HCT116 (cell line): ENCODE data around the gene OSTM1. TPM values are rescaled to one million over a fixed set of nuclear protein-coding genes. Genes with fewer than 3 reads are reported as not detected.

Experiments
- ATAC-seq: fragments of 200-7000 bp; cut with Tn5 transposase; 2 replicates; pipeline ENCODE4 v1.9.1; 2020; ENCODE audit warnings: mild to moderate bottlenecking, moderate library complexity
- BruUV-seq: library from RNA; stranded (reverse); fragments of 400-500 nt; replicated peaks from 2 replicates; lab custom pipeline; 2021; lab: Mats Ljungman, UMichigan
- CTCF ChIA-PET: fragments of 300-600 bp; sonication (Branson Sonifier 250); formaldehyde crosslinking; loops from one replicate; lab custom pipeline; 2021; ENCODE audit warnings: antibody characterized with exemption; lab: Charles Lee
- POLR2A ChIA-PET: fragments of 300-600, 350-600 bp; sonication (Branson Sonifier 250); formaldehyde crosslinking; loops from one replicate; lab custom pipeline; 2021; ENCODE audit warnings: antibody characterized with exemption; lab: Charles Lee
- RAD21 ChIA-PET, 2 experiments: fragments of 300-600 bp; sonication (Branson Sonifier 250); formaldehyde crosslinking; loops; one replicate each; lab custom pipeline; 2023; ENCODE audit warnings: low total read pairs in 2 of 2; ENCODE audit not compliant: uncharacterized antibody in 2 of 2, unreplicated experiment in 2 of 2, low non-redundant PET in 1 of 2; lab: Charles Lee
- DNase-seq: peaks from one replicate; pipeline ENCODE4 v3.0.0-alpha.2; 2010; ENCODE audit warnings: low read depth, low spot score
- H2AFZ ChIP-seq: fragments of 200-600 bp; shearing (Covaris generic), sonication (generic); 2 replicates; pipeline ENCODE4 v1.6.1; 2017; ENCODE audit warnings: low read depth, mixed run types, mixed read lengths, antibody characterized with exemption, low read length; ENCODE audit not compliant: poor library complexity, severe bottlenecking
- H3K27ac ChIP-seq: 2 replicates; pipeline ENCODE4 v1.5.1; 2012; ENCODE audit warnings: low read depth, low read length
- H3K27me3 ChIP-seq: fragments of 200-600 bp; sonication (generic); 2 replicates; pipeline ENCODE4 v1.6.1; 2016; ENCODE audit warnings: mixed run types, low read length, mixed read lengths; ENCODE audit not compliant: insufficient read depth
- H3K36me3 ChIP-seq, 2 experiments: fragments of 200-500 bp in 1 of 2; fragments of 200-600 bp in 1 of 2; sonication (Bioruptor generic) in 1 of 2; sonication (generic) in 1 of 2; 2 replicates each; pipeline versions ENCODE4 v1.5.1 to v1.6.1; 2014 to 2016; ENCODE audit warnings: low read length in 2 of 2, inconsistent platforms in 1 of 2, mixed read lengths in 1 of 2, mixed run types in 1 of 2; ENCODE audit not compliant: insufficient read depth in 2 of 2, control insufficient read depth in 1 of 2
- H3K4me1 ChIP-seq, 2 experiments: fragments of 200-600 bp in 1 of 2; sonication (generic) in 1 of 2; 2 replicates each; pipeline versions ENCODE4 v1.5.1 to v1.6.1; 2012 to 2017; ENCODE audit warnings: low read length in 2 of 2, inconsistent platforms in 1 of 2, mild to moderate bottlenecking in 1 of 2, mixed read lengths in 1 of 2, mixed run types in 1 of 2, moderate library complexity in 1 of 2; ENCODE audit not compliant: insufficient read depth in 2 of 2, control insufficient read depth in 1 of 2
- H3K4me2 ChIP-seq: fragments of 200-600 bp; sonication (generic); 2 replicates; pipeline ENCODE4 v1.6.1; 2017; ENCODE audit warnings: mixed run types, low read length, mixed read lengths
- H3K4me3 ChIP-seq, 2 experiments: fragments of 200-600 bp in 1 of 2; sonication (generic) in 1 of 2; replicated peaks in 1 of 2; 2 replicates each; pipeline ENCODE4 v1.5.1; 2011 to 2016; ENCODE audit warnings: low read length in 2 of 2, control low read depth in 1 of 2, low read depth in 1 of 2, mild to moderate bottlenecking in 1 of 2, mixed read lengths in 1 of 2, mixed run types in 1 of 2
- H3K79me2 ChIP-seq: fragments of 200-600 bp; sonication (generic); 2 replicates; pipeline ENCODE4 v1.6.1; 2017; ENCODE audit warnings: mild to moderate bottlenecking, mixed run types, low read length, moderate library complexity, mixed read lengths; ENCODE audit not compliant: insufficient read depth
- H3K9ac ChIP-seq: fragments of 200-600 bp; sonication (generic); 2 replicates; pipeline ENCODE4 v1.6.1; 2016; ENCODE audit warnings: low read length, mixed read lengths
- H3K9me2 ChIP-seq: fragments of 200-600 bp; sonication (generic), shearing (Covaris generic); 2 replicates; pipeline ENCODE4 v1.6.1; 2017; ENCODE audit warnings: mixed run types, mild to moderate bottlenecking, moderate library complexity; ENCODE audit not compliant: insufficient read depth
- H3K9me3 ChIP-seq, 2 experiments: fragments of 200-500 bp in 1 of 2; fragments of 200-600 bp in 1 of 2; sonication (Bioruptor generic) in 1 of 2; sonication (generic) in 1 of 2; 2 replicates each; pipeline ENCODE4 v1.6.1; 2014 to 2017; ENCODE audit warnings: low read length in 2 of 2, mixed read lengths in 2 of 2, inconsistent platforms in 1 of 2, low read depth in 1 of 2, mild to moderate bottlenecking in 1 of 2, mixed run types in 1 of 2, moderate library complexity in 1 of 2; ENCODE audit not compliant: control insufficient read depth in 1 of 2, insufficient read depth in 1 of 2
- H4K20me1 ChIP-seq: fragments of 200-600 bp; sonication (generic), shearing (Covaris generic); 2 replicates; pipeline ENCODE4 v1.6.1; 2017; ENCODE audit warnings: mixed run types, mild to moderate bottlenecking, moderate library complexity; ENCODE audit not compliant: insufficient read depth
- ATF3 ChIP-seq: IDR thresholded peaks from 2 replicates; pipeline ENCODE4 v1.6.1; 2012
- CEBPB ChIP-seq: IDR thresholded peaks from 2 replicates; pipeline ENCODE4 v1.6.1; 2012; ENCODE audit warnings: low read depth
- EZH2 ChIP-seq: fragments of 200-600 bp; sonication (generic); IDR thresholded peaks from 2 replicates; pipeline ENCODE4 v1.6.1; 2017; ENCODE audit warnings: antibody characterized with exemption, mixed run types
- EZH2phosphoT487 ChIP-seq: fragments of 200-600 bp; IDR thresholded peaks from 2 replicates; pipeline ENCODE4 v1.6.1; 2018; ENCODE audit warnings: antibody characterized with exemption, borderline replicate concordance
- FOSL1 ChIP-seq: IDR thresholded peaks from 2 replicates; pipeline ENCODE4 v1.6.1; 2012; ENCODE audit warnings: low read depth
- JUND ChIP-seq: IDR thresholded peaks from 2 replicates; pipeline ENCODE4 v1.6.1; 2012
- MAX ChIP-seq: IDR thresholded peaks from 2 replicates; pipeline ENCODE4 v1.6.1; 2012
- POLR2A ChIP-seq: IDR thresholded peaks from 2 replicates; pipeline ENCODE4 v1.7.0; 2011; ENCODE audit warnings: borderline replicate concordance; ENCODE audit not compliant: insufficient read depth, insufficient read length; ENCODE audit errors: extremely low read depth
- POLR2AphosphoS5 ChIP-seq: IDR thresholded peaks from 2 replicates; pipeline ENCODE4 v1.6.1; 2011; ENCODE audit warnings: mild to moderate bottlenecking, low read depth, low read length, moderate library complexity
- RAD21 ChIP-seq: IDR thresholded peaks from 2 replicates; pipeline ENCODE4 v1.6.1; 2012; ENCODE audit warnings: low read depth, mild to moderate bottlenecking
- SIN3A ChIP-seq: IDR thresholded peaks from 2 replicates; pipeline ENCODE4 v1.6.1; 2012; ENCODE audit warnings: low read depth
- SP1 ChIP-seq: IDR thresholded peaks from 2 replicates; pipeline ENCODE4 v1.6.1; 2012; ENCODE audit warnings: low read depth
- SRF ChIP-seq: IDR thresholded peaks from 2 replicates; pipeline ENCODE4 v1.6.1; 2012; ENCODE audit warnings: low read depth
- TCF7L2 ChIP-seq: IDR thresholded peaks from 2 replicates; pipeline ENCODE4 v1.7.0; 2011; ENCODE audit warnings: borderline replicate concordance, inconsistent platforms; ENCODE audit not compliant: insufficient read depth, insufficient read length; ENCODE audit errors: extremely low read depth
- YY1 ChIP-seq: IDR thresholded peaks from 2 replicates; pipeline ENCODE4 v1.6.1; 2011; ENCODE audit warnings: low read length, low read depth, moderate library complexity, mild to moderate bottlenecking; ENCODE audit not compliant: insufficient replicate concordance; ENCODE audit errors: extremely low read depth
- ZBTB33 ChIP-seq: IDR thresholded peaks from 2 replicates; pipeline ENCODE4 v1.6.1; 2011; ENCODE audit warnings: mild to moderate bottlenecking, low read length, moderate library complexity; ENCODE audit not compliant: insufficient replicate concordance; ENCODE audit errors: extremely low read depth
- ZFX ChIP-seq: fragments of 450-650 bp; IDR thresholded peaks from 2 replicates; pipeline ENCODE4 v1.6.1; 2017
- ZNF274 ChIP-seq: fragments of 200-500 bp; sonication (Bioruptor generic); IDR thresholded peaks from 2 replicates; pipeline ENCODE4 v1.6.1; 2014; ENCODE audit warnings: mild to moderate bottlenecking, low read depth, low read length, inconsistent platforms
- intact Hi-C: fragments of 100-400 bp; cut with micrococcal nuclease; formaldehyde crosslinking; loops from 2 replicates; pipeline ENCODE4 v1.10.0; 2022
- total RNA-seq: library from RNA; stranded (reverse); gene quantifications from one replicate; pipeline ENCODE4 v1.2.1, GENCODE V29; 2021; ENCODE audit not compliant: unreplicated experiment

The OSTM1 gene
- total RNA-seq, 1 experiment from 2014 or later = 11.2 TPM

GRCh38 chr6:107991772-107992550, 82.6 kb downstream of the OSTM1 start:
- TF ChIP-seq CEBPB (no peak), JUND (no peak), EZH2phosphoT487 (no peak), POLR2A (no peak), SP1 (no peak), ZNF274 (no peak), ATF3 (no peak), SRF (no peak), YY1 (no peak), ZBTB33 (no peak), SIN3A (no peak), POLR2AphosphoS5 (no peak), RAD21 (no peak), MAX (no peak), TCF7L2 (no peak), ZFX (no peak), EZH2 (no peak), FOSL1 (no peak)
- Histone ChIP-seq H4K20me1 (no peaks in the 10 kb centered on the region), H2AFZ (no peak overlapping the region), H3K9ac (no peak overlapping the region), H3K27ac (no peak overlapping the region), H3K9me3 (no peaks in the 10 kb centered on the region), H3K79me2 (no peaks in the 10 kb centered on the region), H3K27me3 (no peaks in the 10 kb centered on the region), H3K4me3 (no peak overlapping the region), H3K4me1 (no peaks in the 10 kb centered on the region), H3K9me2 (0 out of 2 replicates have a peak, but pooled peaks cover 2% of the 10 kb centered on the region), H3K36me3 (no peaks in the 10 kb centered on the region), H3K4me2 (no peak overlapping the region)
- ATAC-seq = no peak
- intact Hi-C loops = no loop called here
- no peak for DNase-seq
- RAD21 ChIA-PET = no interaction called here
- CTCF ChIA-PET = interaction anchor here (1.3 kb wide), 1 partner anchor 500 kb away, joined by 3 read pairs; no protein-coding TSS in a partner anchor
- no TSS peak for BruUV-seq
- POLR2A ChIA-PET = no interaction called here

Other genes starting within 250 kb of the OSTM1 start
- gene SEC63, start 116.5 kb downstream of the OSTM1 start, total RNA-seq = 51.3 TPM
- gene NR2E1, start 91.3 kb upstream of the OSTM1 start, total RNA-seq = not detected
- gene SNX3, start 186.3 kb upstream of the OSTM1 start, total RNA-seq = 111 TPM
- gene AFG1L, start 220.3 kb upstream of the OSTM1 start, total RNA-seq = 4.9 TPM